Mucosa of descending colon (tissue), 3 donors: ENCODE data around the gene RHBDL1. TPM values are rescaled to one million over a fixed set of nuclear protein-coding genes. Genes with fewer than 3 reads are reported as not detected.

Source experiments
- ATAC-seq: fragments of 200-7000 bp; cut with Tn5 transposase; one replicate; pipeline ENCODE4 v1.9.1; 2020; ENCODE audit warnings: mild to moderate bottlenecking, moderate library complexity
- DNase-seq, 3 donors: peaks; one replicate each; pipeline ENCODE4 v3.0.0-alpha.2; 2020
- H3K36me3 ChIP-seq: fragments of 200-600 bp; one replicate; pipeline ENCODE4 v1.8.0; 2021; ENCODE audit warnings: low read depth, mild to moderate bottlenecking
- H3K4me1 ChIP-seq: fragments of 200-600 bp; one replicate; pipeline ENCODE4 v1.8.0; 2021; ENCODE audit warnings: low read depth, mild to moderate bottlenecking
- H3K4me3 ChIP-seq: fragments of 200-600 bp; one replicate; pipeline ENCODE4 v1.8.0; 2021; ENCODE audit warnings: mild to moderate bottlenecking
- H3K9me3 ChIP-seq: fragments of 200-600 bp; one replicate; pipeline ENCODE4 v1.8.0; 2021; ENCODE audit warnings: mild to moderate bottlenecking
- CTCF ChIP-seq: fragments of 200-600 bp; IDR thresholded peaks from one replicate; pipeline ENCODE4 v1.8.0; 2022; ENCODE audit warnings: antibody characterized with exemption, mild to moderate bottlenecking
- intact Hi-C, 2 donors: fragments of 100-400 bp; cut with DNase I in 1 of 2; cut with micrococcal nuclease in 1 of 2; formaldehyde crosslinking; loops; one replicate each; pipeline versions ENCODE4 v1.11.0 to v1.11.1; 2022; cut with DNase I, micrococcal nuclease
- total RNA-seq, 3 donors: library from RNA; stranded (reverse); fragmentation: NEBNext Ultra II Directional in 2 of 3; extraction: Animal tissue kit (Norgen Biotek cat#: 25700) in 2 of 3; gene quantifications; one replicate each; pipeline versions ENCODE4 v1.2.1 to v1.2.4, GENCODE V29; 2021 to 2023
- donor health status: DM: no; HTN: no; CAD: no; lungs with moderate emphysema.
- donor health status: DM: no; HTN: no; CAD: no.
- donor health status: DM: no; HTN: yes; CAD: no.

Gene RHBDL1
- total RNA-seq, 3 donors from 2014 or later: 2.8 to 3.4 (median 3.0) TPM

- H3K36me3 ChIP-seq: no peaks in the 10 kb centered on the region
- H3K4me1 ChIP-seq: peaks cover 25% of the 10 kb centered on the region
- ATAC-seq (no peak), DNase-seq (no peak)
- intact Hi-C loops: no loop called here
- TF ChIP-seq CTCF: no peak
- H3K9me3 ChIP-seq: no peaks in the 10 kb centered on the region
- no peak overlapping the region for H3K4me3 ChIP-seq
Observed at GRCh38 chr16:694187-694862, 18.9 kb downstream of the RHBDL1 start.

- H3K4me3 ChIP-seq: no peak overlapping the region
- ATAC-seq: no peak
Observed at GRCh38 chr16:694863-695354, 19.4 kb downstream of the RHBDL1 start.

DNA sequence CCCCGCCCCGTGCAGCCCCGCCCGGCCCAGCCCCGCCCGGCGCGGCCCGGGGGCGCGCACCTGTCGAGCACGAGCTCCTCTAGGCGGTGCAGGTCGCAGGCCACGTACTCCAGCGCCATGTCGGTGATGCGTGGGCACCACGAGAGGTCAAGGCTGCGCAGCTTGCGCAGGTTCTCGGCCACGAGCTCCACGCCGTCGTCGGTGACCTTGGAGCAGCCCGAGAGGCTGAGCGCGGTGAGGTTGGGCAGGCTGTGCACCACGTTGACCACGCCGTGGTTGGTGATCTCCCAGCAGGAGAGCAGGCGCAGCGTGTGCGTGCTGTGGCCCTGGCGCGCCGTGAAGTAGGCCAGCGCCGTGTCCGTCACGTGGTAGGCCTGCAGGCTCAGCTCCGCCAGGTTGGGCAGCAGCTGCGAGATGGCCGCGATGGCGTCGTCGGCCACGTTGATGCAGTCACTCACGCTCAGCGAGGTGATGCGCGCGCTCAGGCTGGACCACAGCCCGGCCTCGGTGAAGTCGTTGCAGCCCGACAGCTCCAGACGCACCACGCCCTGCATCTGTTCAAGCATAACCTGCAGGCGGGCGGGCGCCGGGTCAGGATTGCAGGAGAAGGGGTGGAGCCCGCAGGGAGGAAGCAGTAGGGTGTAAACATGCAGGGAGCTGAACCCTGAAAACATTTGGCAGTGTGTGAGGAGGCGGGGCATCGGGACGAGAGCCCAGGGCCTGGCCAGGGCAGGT is 20.1 kb downstream of the RHBDL1 start:
- peak; percentile 89 for ATAC-seq
- DNase-seq: peak; percentile 92 to 93 (median 93)
- Histone ChIP-seq H3K4me1 (peaks cover 20% of the 10 kb centered on the region), H3K36me3 (no peaks in the 10 kb centered on the region), H3K9me3 (no peaks in the 10 kb centered on the region), H3K4me3 (no peak overlapping the region)
- no peak for TF ChIP-seq CTCF
- intact Hi-C loops: no loop called here

More at GRCh38 chr16:694863-695354, 19.4 kb downstream of the RHBDL1 start:
- peak in 1 of 3 donors; percentile 79 for DNase-seq
- H3K9me3 ChIP-seq: no peaks in the 10 kb centered on the region
- intact Hi-C loops: no loop called here
- H3K4me1 ChIP-seq: peaks cover 20% of the 10 kb centered on the region
- no peaks in the 10 kb centered on the region for H3K36me3 ChIP-seq
- no peak for TF ChIP-seq CTCF

DNA sequence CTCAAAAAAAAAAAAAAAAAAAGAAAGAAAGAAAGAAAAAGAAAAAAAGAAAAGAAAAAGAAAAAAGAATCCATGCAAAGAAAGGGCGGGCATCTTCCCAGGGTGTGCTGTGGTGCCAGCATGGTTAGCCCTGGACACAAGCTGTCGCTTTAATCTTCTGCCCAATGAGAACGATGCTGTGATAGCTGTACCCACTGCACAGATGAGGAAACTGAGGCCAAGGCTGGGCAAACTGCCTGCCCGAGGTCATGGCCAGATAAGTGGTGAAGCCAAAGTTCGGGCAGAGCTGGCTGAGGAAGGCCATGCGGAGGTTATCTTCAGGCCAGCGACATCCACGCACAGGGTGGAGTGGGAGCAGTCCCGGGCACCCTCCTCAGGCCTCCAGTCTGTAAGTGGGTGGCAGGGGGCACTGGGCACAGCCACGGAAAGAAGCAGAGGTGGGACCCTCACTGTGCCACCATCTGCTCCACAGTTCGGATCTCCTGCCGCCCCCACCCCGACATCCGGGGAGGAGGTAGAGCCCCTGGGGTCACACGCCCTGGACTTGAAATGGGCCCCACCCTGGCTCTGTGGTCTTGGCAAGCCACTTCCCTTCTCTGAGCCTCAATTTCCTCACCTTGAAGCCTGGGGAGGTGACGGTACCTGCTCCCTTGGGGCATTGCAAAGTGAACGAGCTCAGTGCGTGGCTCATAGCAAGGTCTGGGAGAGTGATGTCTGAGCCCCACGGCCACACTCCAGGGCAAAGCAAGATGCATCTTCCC is 23.6 kb downstream of the RHBDL1 start:
- TF ChIP-seq CTCF: no peak
- DNase-seq: no peak
- Histone ChIP-seq H3K4me3 (no peak overlapping the region), H3K4me1 (peaks cover 15% of the 10 kb centered on the region), H3K36me3 (no peaks in the 10 kb centered on the region), H3K9me3 (no peaks in the 10 kb centered on the region)
- no peak for ATAC-seq
- intact Hi-C loops: no loop called here

DNA sequence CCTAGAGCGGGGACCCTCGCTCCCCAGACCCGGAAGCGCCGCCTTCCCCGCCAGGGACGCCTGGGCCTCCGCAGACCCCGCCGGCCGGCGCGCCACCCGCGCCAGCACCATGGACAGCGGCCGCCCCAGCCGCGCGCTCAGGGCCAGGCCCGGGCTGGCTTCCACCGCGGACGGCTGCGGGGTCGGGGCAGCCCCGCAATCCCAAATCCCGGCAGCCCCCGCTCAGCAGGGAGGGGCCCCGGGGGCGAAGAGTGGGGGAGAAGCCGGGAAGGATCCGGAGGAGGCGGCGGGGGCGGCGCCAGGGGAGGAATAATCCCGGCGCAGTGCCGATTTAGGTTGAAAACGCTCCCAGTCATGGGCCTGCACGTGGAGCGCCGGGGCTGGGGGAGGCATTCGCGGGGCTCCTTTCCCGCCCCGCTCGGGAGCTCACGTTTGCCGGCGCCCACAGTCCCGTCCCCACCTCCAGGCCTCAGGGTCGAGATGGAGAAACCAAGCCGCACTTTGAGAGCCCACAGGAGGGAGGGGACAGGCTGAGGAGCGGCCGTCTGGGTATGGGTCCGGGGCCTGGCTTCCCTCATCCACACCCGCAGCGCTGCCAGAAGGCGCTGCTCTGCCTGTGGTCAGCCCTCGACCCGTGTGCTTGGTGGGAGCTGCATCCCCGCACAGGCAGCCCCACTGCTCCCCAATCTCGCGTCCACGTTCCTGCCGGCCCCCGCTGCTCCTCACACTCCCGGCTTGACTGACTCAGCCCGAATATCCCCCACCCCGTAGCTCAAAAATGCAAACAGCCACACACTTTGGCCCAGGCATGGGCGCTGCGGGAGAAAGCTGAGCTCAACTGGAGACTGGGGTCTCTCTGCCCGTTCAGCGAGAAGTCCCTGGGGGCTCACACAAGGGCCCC is 25.5 kb downstream of the RHBDL1 start:
- ATAC-seq: peak; percentile 41
- Histone ChIP-seq H3K4me1 (peaks cover 2% of the 10 kb centered on the region), H3K4me3 (no peak overlapping the region), H3K36me3 (no peaks in the 10 kb centered on the region), H3K9me3 (no peaks in the 10 kb centered on the region)
- DNase-seq: peak in 1 of 3 donors; percentile 40
- no peak for TF ChIP-seq CTCF
- intact Hi-C loops: no loop called here
